HTR-8/SVneo (cell line): ENCODE data around the gene ETNK2.

Source experiments
- DNase-seq: peaks from one replicate; pipeline ENCODE4 v3.0.0; 2011; ENCODE audit warnings: low spot score, mixed read lengths; ENCODE audit not compliant: insufficient read length
- FAIRE-seq: peaks from 2 replicates; lab custom pipeline; 2011; peaks lifted over from hg19 to GRCh38; lab: Jason Lieb, UNC

Gene ETNK2

GRCh38 chr1:204087181-204087892, 64.5 kb downstream of the ETNK2 start:
- no peak for FAIRE-seq
- DNase-seq = no peak

GRCh38 chr1:204085876-204086275, 66.0 kb downstream of the ETNK2 start:
- DNase-seq = no peak
- FAIRE-seq = no peak

- FAIRE-seq (no peak), DNase-seq (no peak)
These were observed 67.5 kb downstream of the ETNK2 start for GRCh38 chr1:204084247-204084772.

- DNase-seq (no peak), FAIRE-seq (no peak)
These were observed 68.4 kb downstream of the ETNK2 start for GRCh38 chr1:204083491-204083890.

- DNase-seq = no peak
- peak; percentile 81 for FAIRE-seq
These were observed 69.9 kb downstream of the ETNK2 start for GRCh38 chr1:204081791-204082513.

- no peak for DNase-seq
- no peak for FAIRE-seq
These were observed 70.6 kb downstream of the ETNK2 start for GRCh38 chr1:204081164-204081790.
